Measurements from ENCODE around the gene C2CD2.

Gene C2CD2

DNA sequence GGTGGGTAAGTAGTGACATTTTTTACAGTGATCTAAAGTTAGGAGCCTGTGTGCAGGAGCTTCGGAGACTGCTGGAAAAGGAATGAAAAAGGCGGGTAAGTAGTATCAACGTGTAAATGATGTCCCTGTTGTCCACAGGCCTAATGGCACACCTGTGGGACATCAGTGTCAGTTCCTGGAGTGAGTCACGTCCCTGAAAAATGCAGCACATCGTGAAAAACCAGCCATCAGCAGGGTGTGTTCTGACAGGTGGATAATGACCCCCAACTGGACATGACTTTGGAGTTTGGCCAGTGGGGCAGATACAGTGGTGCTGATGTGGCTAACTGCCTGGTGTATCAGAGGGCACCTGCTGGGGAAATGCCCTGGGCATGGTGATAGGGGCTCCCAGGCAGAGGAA lies 62.7 kb downstream of the C2CD2 start:
- Histone ChIP-seq H3F3A (ENCODE audit: insufficient read depth, low read length) (no peaks in the 10 kb centered on the region), H3K9me2 (ENCODE audit: low read depth, low read length) (no peaks in the 10 kb centered on the region), H2AFZ (ENCODE audit: low read length) (no peak overlapping the region), H3K4me3 (ENCODE audit: low read depth, low read length, poor library complexity, severe bottlenecking) (no peak overlapping the region), H3K36me3 (ENCODE audit: insufficient read depth, low read length) (no peaks in the 10 kb centered on the region), H3K27me3 (ENCODE audit: insufficient read depth, low read length) (no peaks in the 10 kb centered on the region), H3K9me3 (ENCODE audit: low read length) (no peaks in the 10 kb centered on the region), H3K4me2 (ENCODE audit: low read length) (no peak overlapping the region), H4K20me1 (ENCODE audit: insufficient read depth, low read length) (no peaks in the 10 kb centered on the region), H3K9ac (ENCODE audit: low read length) (no peak overlapping the region), H3K27ac (ENCODE audit: low read depth, low read length, poor library complexity, severe bottlenecking) (no peak overlapping the region), H3K4me1 (ENCODE audit: insufficient read depth, low read length, severe bottlenecking) (peaks cover 17% of the 10 kb centered on the region), H3K79me2 (ENCODE audit: insufficient read depth, low read length) (no peaks in the 10 kb centered on the region)
- TF ChIP-seq, protein P1, sequence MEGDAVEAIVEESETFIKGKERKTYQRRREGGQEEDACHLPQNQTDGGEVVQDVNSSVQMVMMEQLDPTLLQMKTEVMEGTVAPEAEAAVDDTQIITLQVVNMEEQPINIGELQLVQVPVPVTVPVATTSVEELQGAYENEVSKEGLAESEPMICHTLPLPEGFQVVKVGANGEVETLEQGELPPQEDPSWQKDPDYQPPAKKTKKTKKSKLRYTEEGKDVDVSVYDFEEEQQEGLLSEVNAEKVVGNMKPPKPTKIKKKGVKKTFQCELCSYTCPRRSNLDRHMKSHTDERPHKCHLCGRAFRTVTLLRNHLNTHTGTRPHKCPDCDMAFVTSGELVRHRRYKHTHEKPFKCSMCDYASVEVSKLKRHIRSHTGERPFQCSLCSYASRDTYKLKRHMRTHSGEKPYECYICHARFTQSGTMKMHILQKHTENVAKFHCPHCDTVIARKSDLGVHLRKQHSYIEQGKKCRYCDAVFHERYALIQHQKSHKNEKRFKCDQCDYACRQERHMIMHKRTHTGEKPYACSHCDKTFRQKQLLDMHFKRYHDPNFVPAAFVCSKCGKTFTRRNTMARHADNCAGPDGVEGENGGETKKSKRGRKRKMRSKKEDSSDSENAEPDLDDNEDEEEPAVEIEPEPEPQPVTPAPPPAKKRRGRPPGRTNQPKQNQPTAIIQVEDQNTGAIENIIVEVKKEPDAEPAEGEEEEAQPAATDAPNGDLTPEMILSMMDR (IDR thresholded peaks at IDR 0.05; ENCODE audit: low read length) = no peak
- no peak for TF ChIP-seq EZH2 (IDR thresholded peaks at IDR 0.05; ENCODE audit: borderline replicate concordance, low read length)

DNA sequence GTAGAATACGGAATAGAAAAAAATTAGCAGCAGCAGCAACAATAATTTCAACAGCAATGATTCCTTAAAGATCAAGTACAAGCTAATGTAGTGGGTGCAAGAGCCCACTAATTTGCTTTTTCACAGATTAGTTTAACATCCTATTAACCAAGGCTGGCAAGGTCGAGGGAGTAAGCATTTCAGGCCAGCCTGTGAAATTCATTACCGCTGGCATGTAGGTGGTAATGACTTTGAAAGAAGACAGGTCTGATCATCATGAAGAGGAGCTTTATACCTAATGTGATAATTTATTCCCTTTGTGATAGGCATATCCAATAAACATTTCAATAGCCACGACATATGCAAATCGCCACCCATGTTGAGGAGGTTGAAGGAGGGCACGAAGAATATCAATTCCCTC lies 63.5 kb downstream of the C2CD2 start:
- Histone ChIP-seq H3K4me2 (ENCODE audit: low read length) (no peak overlapping the region), H3K4me1 (ENCODE audit: insufficient read depth, low read length, severe bottlenecking) (peaks cover 17% of the 10 kb centered on the region)
- TF ChIP-seq EZH2 (IDR thresholded peaks at IDR 0.05; ENCODE audit: borderline replicate concordance, low read length) = no peak
- TF ChIP-seq, protein P1 (IDR thresholded peaks at IDR 0.05; ENCODE audit: low read length) = no peak

DNA sequence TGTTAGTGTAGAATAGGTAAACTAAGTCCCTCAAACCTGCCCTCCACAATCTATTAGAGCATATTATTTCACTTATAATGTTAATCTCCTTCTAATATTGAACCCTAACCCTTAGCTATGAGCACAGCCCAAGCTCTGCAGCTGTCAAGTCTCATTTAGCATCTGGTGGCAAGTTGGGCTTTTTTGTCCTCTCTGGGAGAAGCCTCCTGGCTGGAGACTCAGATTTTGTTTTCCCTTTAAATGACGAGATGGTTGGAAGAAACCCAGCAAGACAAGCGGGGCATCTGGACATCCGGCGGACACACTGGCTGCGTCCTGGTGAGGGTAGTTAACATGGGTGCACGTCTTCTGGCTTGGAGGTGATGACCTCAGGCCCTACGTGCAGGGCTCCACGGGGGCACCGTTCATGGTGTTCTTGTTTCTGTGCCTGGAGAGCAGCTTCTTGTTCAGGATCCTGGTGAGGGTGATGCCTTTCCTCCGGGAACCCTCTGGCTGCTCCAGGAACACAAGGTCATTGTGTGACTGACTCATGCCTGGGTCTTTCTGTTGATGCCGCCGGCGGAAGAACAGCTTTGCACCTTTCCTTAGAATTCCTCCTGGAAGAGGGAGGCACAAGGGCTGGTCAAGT lies 65.0 kb downstream of the C2CD2 start:
- H3K4me2 ChIP-seq (ENCODE audit: low read length) = no peak overlapping the region
- no peaks in the 10 kb centered on the region for H3K27me3 ChIP-seq (ENCODE audit: insufficient read depth, low read length)
- no peaks in the 10 kb centered on the region for H3K9me2 ChIP-seq (ENCODE audit: low read depth, low read length)
- H4K20me1 ChIP-seq (ENCODE audit: insufficient read depth, low read length) = no peaks in the 10 kb centered on the region
- no peak overlapping the region for H3K4me3 ChIP-seq (ENCODE audit: low read depth, low read length, poor library complexity, severe bottlenecking)
- no peak for TF ChIP-seq EZH2 (IDR thresholded peaks at IDR 0.05; ENCODE audit: borderline replicate concordance, low read length)
- TF ChIP-seq, protein P1 (IDR thresholded peaks at IDR 0.05; ENCODE audit: low read length) = no peak
- H3K36me3 ChIP-seq (ENCODE audit: insufficient read depth, low read length) = no peaks in the 10 kb centered on the region
- no peak overlapping the region for H3K9ac ChIP-seq (ENCODE audit: low read length)
- H3F3A ChIP-seq (ENCODE audit: insufficient read depth, low read length) = no peaks in the 10 kb centered on the region
- no peaks in the 10 kb centered on the region for H3K79me2 ChIP-seq (ENCODE audit: insufficient read depth, low read length)
- peaks cover 20% of the 10 kb centered on the region for H3K4me1 ChIP-seq (ENCODE audit: insufficient read depth, low read length, severe bottlenecking)
- no peaks in the 10 kb centered on the region for H3K9me3 ChIP-seq (ENCODE audit: low read length)
- no peak overlapping the region for H2AFZ ChIP-seq (ENCODE audit: low read length)
- no peak overlapping the region for H3K27ac ChIP-seq (ENCODE audit: low read depth, low read length, poor library complexity, severe bottlenecking)

More for the DNA sequence above, 63.5 kb downstream of the C2CD2 start:
- H3K4me3 ChIP-seq (ENCODE audit: low read depth, low read length, poor library complexity, severe bottlenecking) = no peak overlapping the region
- no peaks in the 10 kb centered on the region for H3K79me2 ChIP-seq (ENCODE audit: insufficient read depth, low read length)
- no peak overlapping the region for H2AFZ ChIP-seq (ENCODE audit: low read length)
- H3F3A ChIP-seq (ENCODE audit: insufficient read depth, low read length) = no peaks in the 10 kb centered on the region
- H3K9ac ChIP-seq (ENCODE audit: low read length) = no peak overlapping the region
- H3K27me3 ChIP-seq (ENCODE audit: insufficient read depth, low read length) = no peaks in the 10 kb centered on the region
- no peaks in the 10 kb centered on the region for H3K9me2 ChIP-seq (ENCODE audit: low read depth, low read length)
- H3K27ac ChIP-seq (ENCODE audit: low read depth, low read length, poor library complexity, severe bottlenecking) = no peak overlapping the region
- H3K36me3 ChIP-seq (ENCODE audit: insufficient read depth, low read length) = no peaks in the 10 kb centered on the region
- no peaks in the 10 kb centered on the region for H4K20me1 ChIP-seq (ENCODE audit: insufficient read depth, low read length)
- H3K9me3 ChIP-seq (ENCODE audit: low read length) = no peaks in the 10 kb centered on the region
